ENCODE results near the gene CES3. TPM values are rescaled to one million over a fixed set of nuclear protein-coding genes. Genes with fewer than 3 reads are reported as not detected.
A peak's percentile ranks its signal among the peaks of the same experiment; 100 is the strongest.

CES3 gene
- total RNA-seq, 1 donor from 2014 or later = not detected

- no peak for DNase-seq (ENCODE audit: low read depth, low spot score)
Measured at GRCh38 chr16:67000384-67001351, 39.6 kb downstream of the CES3 start.

GRCh38 chr16:67001726-67002125 lies 40.7 kb downstream of the CES3 start:
- DNase-seq (ENCODE audit: low read depth, low spot score) = no peak

- DNase-seq (ENCODE audit: low read depth, low spot score) = no peak
Measured at GRCh38 chr16:67006930-67007658, 46.0 kb downstream of the CES3 start.

- no peak for DNase-seq (ENCODE audit: low read depth, low spot score)
Measured at GRCh38 chr16:67009158-67009557, 48.1 kb downstream of the CES3 start.

GRCh38 chr16:67011274-67011673 lies 50.2 kb downstream of the CES3 start:
- DNase-seq (ENCODE audit: low read depth, low spot score) = no peak

- no peak for DNase-seq (ENCODE audit: low read depth, low spot score)
Measured at GRCh38 chr16:67013233-67013822, 52.3 kb downstream of the CES3 start.

GRCh38 chr16:67013823-67014633 lies 53.0 kb downstream of the CES3 start:
- no peak for DNase-seq (ENCODE audit: low read depth, low spot score)

GRCh38 chr16:67014634-67015312 lies 53.7 kb downstream of the CES3 start:
- no peak for DNase-seq (ENCODE audit: low read depth, low spot score)

- no peak for DNase-seq (ENCODE audit: low read depth, low spot score)
Measured at GRCh38 chr16:67015313-67015731, 54.3 kb downstream of the CES3 start.

- DNase-seq (ENCODE audit: low read depth, low spot score) = no peak
Measured at GRCh38 chr16:67016143-67016542, 55.1 kb downstream of the CES3 start.

- DNase-seq (ENCODE audit: low read depth, low spot score) = no peak
Measured at GRCh38 chr16:67016681-67017420, 55.8 kb downstream of the CES3 start.

GRCh38 chr16:67017421-67017750 lies 56.3 kb downstream of the CES3 start:
- no peak for DNase-seq (ENCODE audit: low read depth, low spot score)

GRCh38 chr16:67017810-67018488 lies 56.9 kb downstream of the CES3 start:
- DNase-seq (ENCODE audit: low read depth, low spot score) = peak; percentile 71

GRCh38 chr16:67019171-67019570 lies 58.1 kb downstream of the CES3 start:
- no peak for DNase-seq (ENCODE audit: low read depth, low spot score)

- no peak for DNase-seq (ENCODE audit: low read depth, low spot score)
Measured at GRCh38 chr16:67021321-67021720, 60.3 kb downstream of the CES3 start.

- no peak for DNase-seq (ENCODE audit: low read depth, low spot score)
Measured at GRCh38 chr16:67022531-67023214, 61.6 kb downstream of the CES3 start.

GRCh38 chr16:67023689-67024088 lies 62.6 kb downstream of the CES3 start:
- DNase-seq (ENCODE audit: low read depth, low spot score) = no peak

Data from pulmonary artery endothelial cell (primary cell).